ENCODE results near the gene POMGNT1.

The POMGNT1 gene

GRCh38 chr1:46157916-46158311 lies 40.3 kb downstream of the POMGNT1 start:
- in situ Hi-C loops (cut with HindIII; ENCODE audit: low sequenced_read_pairs), result no loop called here
- no peak for DNase-seq (ENCODE audit: low read depth, low spot score)
- H3K4me3 ChIP-seq (ENCODE audit: low read depth, low read length), result no peak overlapping the region
- no peak for TF ChIP-seq CTCF (IDR thresholded peaks at IDR 0.05; ENCODE audit: low read depth, low read length)

GRCh38 chr1:46153732-46154131 lies 44.5 kb downstream of the POMGNT1 start:
- in situ Hi-C loops (cut with HindIII; ENCODE audit: low sequenced_read_pairs), result no loop called here
- TF ChIP-seq CTCF (IDR thresholded peaks at IDR 0.05; ENCODE audit: low read depth, low read length), result no peak
- no peak for DNase-seq (ENCODE audit: low read depth, low spot score)
- no peak overlapping the region for H3K4me3 ChIP-seq (ENCODE audit: low read depth, low read length)

GRCh38 chr1:46153228-46153627 lies 45.0 kb downstream of the POMGNT1 start:
- no peak for DNase-seq (ENCODE audit: low read depth, low spot score)
- in situ Hi-C loops (cut with HindIII; ENCODE audit: low sequenced_read_pairs), result no loop called here
- no peak for TF ChIP-seq CTCF (IDR thresholded peaks at IDR 0.05; ENCODE audit: low read depth, low read length)
- H3K4me3 ChIP-seq (ENCODE audit: low read depth, low read length), result no peak overlapping the region

GRCh38 chr1:46152016-46152415 lies 46.2 kb downstream of the POMGNT1 start:
- peak; percentile 77 for DNase-seq (ENCODE audit: low read depth, low spot score)
- in situ Hi-C loops (cut with HindIII; ENCODE audit: low sequenced_read_pairs), result no loop called here
- no peak for TF ChIP-seq CTCF (IDR thresholded peaks at IDR 0.05; ENCODE audit: low read depth, low read length)
- no peak overlapping the region for H3K4me3 ChIP-seq (ENCODE audit: low read depth, low read length)

- in situ Hi-C loops (cut with HindIII; ENCODE audit: low sequenced_read_pairs), result no loop called here
- peak; percentile 7 for DNase-seq (ENCODE audit: low read depth, low spot score)
- H3K4me3 ChIP-seq (ENCODE audit: low read depth, low read length), result no peak overlapping the region
- no peak for TF ChIP-seq CTCF (IDR thresholded peaks at IDR 0.05; ENCODE audit: low read depth, low read length)
Measured at GRCh38 chr1:46150085-46150484, 48.1 kb downstream of the POMGNT1 start.

- in situ Hi-C loops (cut with HindIII; ENCODE audit: low sequenced_read_pairs), result no loop called here
- no peak for TF ChIP-seq CTCF (IDR thresholded peaks at IDR 0.05; ENCODE audit: low read depth, low read length)
- H3K4me3 ChIP-seq (ENCODE audit: low read depth, low read length), result no peak overlapping the region
- DNase-seq (ENCODE audit: low read depth, low spot score), result no peak
Measured at GRCh38 chr1:46148318-46148717, 49.9 kb downstream of the POMGNT1 start.
